GM12801 (cell line): ENCODE data around the gene FSD1.

Experiments used
- CTCF ChIP-seq: IDR thresholded peaks from one replicate; pipeline ENCODE4 v1.5.1; 2011; ENCODE audit warnings: control low read depth; ENCODE audit not compliant: insufficient read length; ENCODE audit errors: extremely low read depth

FSD1 gene

GRCh38 chr19:4304538-4305256, at the start of gene FSD1:
Gene FSD1 (plus strand): TSS chr19:4304598. CDS start chr19:4304747, 149 bp downstream.
- no peak for TF ChIP-seq CTCF

GRCh38 chr19:4256563-4256962, 47.8 kb upstream of the FSD1 start:
- TF ChIP-seq CTCF = no peak

- no peak for TF ChIP-seq CTCF
Measured at GRCh38 chr19:4257025-4257424, 47.4 kb upstream of the FSD1 start.

- TF ChIP-seq CTCF = no peak
Measured at GRCh38 chr19:4258181-4258580, 46.2 kb upstream of the FSD1 start.

GRCh38 chr19:4260613-4261191, 43.7 kb upstream of the FSD1 start:
- no peak for TF ChIP-seq CTCF

- no peak for TF ChIP-seq CTCF
Measured at GRCh38 chr19:4264812-4265211, 39.6 kb upstream of the FSD1 start.

- TF ChIP-seq CTCF = no peak
Measured at GRCh38 chr19:4266253-4267000, 38.0 kb upstream of the FSD1 start.
